IPS DF 19.7 (cell line): ENCODE measurements around the gene MYBBP1A.
"Not testable (repeated sequence)": the region's sequence is repeated elsewhere in the genome, so short reads cannot be mapped to it uniquely, and the experiment has no call there.

Source experiments
- DNase-seq: peaks from one replicate; pipeline ENCODE4 v3.0.0-alpha.2; 2013; ENCODE audit warnings: low read depth, low spot score

Gene MYBBP1A, protein sequence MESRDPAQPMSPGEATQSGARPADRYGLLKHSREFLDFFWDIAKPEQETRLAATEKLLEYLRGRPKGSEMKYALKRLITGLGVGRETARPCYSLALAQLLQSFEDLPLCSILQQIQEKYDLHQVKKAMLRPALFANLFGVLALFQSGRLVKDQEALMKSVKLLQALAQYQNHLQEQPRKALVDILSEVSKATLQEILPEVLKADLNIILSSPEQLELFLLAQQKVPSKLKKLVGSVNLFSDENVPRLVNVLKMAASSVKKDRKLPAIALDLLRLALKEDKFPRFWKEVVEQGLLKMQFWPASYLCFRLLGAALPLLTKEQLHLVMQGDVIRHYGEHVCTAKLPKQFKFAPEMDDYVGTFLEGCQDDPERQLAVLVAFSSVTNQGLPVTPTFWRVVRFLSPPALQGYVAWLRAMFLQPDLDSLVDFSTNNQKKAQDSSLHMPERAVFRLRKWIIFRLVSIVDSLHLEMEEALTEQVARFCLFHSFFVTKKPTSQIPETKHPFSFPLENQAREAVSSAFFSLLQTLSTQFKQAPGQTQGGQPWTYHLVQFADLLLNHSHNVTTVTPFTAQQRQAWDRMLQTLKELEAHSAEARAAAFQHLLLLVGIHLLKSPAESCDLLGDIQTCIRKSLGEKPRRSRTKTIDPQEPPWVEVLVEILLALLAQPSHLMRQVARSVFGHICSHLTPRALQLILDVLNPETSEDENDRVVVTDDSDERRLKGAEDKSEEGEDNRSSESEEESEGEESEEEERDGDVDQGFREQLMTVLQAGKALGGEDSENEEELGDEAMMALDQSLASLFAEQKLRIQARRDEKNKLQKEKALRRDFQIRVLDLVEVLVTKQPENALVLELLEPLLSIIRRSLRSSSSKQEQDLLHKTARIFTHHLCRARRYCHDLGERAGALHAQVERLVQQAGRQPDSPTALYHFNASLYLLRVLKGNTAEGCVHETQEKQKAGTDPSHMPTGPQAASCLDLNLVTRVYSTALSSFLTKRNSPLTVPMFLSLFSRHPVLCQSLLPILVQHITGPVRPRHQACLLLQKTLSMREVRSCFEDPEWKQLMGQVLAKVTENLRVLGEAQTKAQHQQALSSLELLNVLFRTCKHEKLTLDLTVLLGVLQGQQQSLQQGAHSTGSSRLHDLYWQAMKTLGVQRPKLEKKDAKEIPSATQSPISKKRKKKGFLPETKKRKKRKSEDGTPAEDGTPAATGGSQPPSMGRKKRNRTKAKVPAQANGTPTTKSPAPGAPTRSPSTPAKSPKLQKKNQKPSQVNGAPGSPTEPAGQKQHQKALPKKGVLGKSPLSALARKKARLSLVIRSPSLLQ (N-terminal part only)

DNA sequence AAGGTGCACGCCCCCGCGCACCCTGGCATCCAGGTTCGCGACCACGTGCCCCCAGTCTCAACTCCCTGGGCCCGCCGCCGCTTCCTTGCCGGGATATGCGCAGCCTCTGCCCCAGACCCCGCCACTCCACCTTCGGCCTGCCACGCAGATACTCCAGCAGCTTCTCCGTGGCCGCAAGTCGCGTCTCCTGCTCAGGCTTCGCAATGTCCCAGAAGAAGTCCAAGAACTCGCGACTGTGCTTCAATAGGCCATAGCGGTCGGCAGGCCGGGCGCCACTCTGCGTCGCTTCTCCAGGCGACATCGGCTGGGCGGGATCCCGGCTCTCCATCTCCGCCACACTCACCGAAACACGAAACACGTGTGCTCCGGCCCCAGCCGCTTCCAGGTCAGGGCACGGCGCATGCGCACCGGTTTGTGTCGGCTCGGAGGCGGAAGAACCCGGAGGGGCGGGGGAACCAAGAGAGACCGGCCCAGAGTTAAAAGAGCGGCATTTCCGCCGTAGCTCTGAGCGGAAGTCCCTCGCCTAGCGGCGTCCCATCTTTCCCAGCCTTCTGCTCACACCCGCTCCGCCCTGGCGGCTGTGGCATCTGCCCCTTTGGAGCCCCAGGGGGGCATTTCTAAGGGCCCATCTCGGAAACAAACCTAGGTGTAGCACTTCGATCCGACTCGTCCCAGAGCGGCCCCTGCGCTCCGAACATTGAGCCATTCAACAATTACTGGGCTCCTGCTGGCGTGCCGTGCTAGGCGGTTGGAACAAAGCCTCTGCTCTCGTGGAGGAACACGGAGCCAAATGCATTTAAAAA lies at the start of gene MYBBP1A:
MYBBP1A (minus strand) TSS at position 388 of the 803 bp plus-strand sequence; CDS start at position 328, 60 bp downstream.
- DNase-seq: peak; percentile 83

DNA sequence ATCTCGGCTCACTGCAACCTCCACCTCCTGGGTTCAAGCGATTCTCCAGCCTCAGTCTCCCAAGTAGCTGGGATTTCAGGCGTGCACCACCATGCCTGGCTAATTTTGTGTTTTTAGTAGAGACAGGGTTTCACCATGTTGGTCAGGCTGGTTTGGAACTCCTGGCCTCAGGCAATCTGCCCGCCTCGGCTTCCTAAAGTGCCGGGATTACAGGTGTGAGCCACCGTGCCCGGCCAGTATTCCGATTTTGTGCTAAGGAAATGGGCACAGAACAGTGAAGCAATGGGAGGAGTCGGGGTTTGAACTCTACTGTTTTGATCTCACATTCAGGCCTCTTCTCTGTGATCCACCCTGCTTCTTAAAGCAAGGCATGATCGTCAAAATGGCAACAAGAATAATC lies 49.6 kb upstream of the MYBBP1A start:
- DNase-seq: not testable (repeated sequence)

DNA sequence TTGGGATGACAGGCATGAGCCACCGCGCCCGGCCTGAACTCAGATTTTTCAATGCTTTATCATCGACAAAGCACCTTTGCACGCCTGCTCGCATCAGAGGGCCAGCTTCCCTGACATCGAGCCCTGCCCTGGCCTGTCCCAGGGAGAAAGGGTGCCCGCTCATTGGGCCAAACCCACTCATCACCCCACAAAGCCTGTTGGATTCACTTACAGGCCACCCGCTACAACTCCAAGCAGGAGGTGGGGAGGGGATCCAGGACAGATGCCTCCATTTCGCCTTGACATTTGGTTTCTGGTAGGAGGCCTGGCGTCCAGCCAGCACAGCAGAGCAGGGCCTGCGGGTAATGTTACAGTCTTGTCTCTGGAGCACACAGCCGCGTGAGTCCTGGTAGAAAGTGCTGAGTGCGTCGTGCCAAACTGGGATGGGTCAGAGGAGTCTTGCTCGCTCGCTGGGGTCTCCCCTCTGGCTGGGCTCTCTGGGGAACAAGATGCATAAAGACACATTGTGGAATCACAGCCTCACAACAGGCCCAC lies 49.0 kb upstream of the MYBBP1A start:
- DNase-seq: no peak

DNA sequence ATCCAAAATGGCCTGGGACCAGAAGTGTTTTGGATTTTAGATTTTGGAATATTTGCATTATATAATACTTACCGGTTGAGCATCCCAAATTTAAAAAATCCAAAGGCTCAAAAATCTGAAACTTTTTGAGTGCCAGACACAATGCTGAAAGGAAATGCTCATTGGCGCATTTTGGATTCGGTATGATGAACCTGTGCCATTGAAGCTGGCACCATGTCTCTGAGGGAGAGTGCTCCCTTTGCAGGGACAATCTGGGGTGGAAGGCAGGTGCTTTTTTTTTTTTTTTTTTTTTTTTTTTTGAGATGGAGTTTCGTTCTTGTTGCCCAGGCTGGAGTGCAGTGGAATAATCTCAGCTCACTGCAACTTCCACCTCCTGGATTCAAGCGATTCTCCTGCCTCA lies 46.9 kb upstream of the MYBBP1A start:
- no peak for DNase-seq

DNA sequence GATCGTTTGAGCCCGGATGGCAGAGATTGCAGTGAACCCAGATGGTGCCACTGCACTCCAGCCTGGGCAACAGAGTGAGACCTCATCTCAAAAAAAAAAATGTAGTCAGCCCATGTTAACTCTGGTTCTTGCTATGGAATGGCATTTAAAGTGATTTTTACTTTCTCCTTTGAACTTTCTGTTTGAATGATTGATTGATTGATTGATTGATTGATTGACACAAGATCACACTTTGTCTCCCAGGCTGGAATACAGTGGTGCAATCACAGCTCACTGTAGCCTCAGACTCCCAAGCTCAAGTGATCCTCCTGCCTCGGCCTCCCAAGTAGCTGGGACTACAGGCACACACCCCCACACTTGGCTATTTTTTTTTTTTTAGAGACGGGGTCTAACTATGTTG lies 46.1 kb upstream of the MYBBP1A start:
- no peak for DNase-seq

DNA sequence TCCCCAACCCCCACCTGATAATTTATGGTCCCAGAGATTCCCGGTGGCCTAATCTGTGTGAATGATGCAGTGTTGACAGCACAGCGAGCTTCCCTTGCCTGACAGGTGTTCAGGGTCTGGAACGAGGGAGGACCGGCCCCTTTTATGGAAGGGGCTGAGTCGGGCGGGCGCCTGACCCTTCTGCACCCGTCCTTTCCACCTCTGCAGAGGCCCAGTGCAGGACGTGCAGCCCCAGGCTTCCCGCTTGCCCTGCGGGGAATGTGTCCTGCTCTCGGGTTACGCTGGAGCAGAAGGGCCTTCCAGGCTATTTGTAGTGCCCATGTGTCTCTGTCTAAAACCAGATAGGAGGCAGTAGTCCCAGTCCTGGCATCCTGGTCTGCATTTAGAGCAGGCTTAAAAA lies 45.4 kb upstream of the MYBBP1A start:
- DNase-seq: no peak

DNA sequence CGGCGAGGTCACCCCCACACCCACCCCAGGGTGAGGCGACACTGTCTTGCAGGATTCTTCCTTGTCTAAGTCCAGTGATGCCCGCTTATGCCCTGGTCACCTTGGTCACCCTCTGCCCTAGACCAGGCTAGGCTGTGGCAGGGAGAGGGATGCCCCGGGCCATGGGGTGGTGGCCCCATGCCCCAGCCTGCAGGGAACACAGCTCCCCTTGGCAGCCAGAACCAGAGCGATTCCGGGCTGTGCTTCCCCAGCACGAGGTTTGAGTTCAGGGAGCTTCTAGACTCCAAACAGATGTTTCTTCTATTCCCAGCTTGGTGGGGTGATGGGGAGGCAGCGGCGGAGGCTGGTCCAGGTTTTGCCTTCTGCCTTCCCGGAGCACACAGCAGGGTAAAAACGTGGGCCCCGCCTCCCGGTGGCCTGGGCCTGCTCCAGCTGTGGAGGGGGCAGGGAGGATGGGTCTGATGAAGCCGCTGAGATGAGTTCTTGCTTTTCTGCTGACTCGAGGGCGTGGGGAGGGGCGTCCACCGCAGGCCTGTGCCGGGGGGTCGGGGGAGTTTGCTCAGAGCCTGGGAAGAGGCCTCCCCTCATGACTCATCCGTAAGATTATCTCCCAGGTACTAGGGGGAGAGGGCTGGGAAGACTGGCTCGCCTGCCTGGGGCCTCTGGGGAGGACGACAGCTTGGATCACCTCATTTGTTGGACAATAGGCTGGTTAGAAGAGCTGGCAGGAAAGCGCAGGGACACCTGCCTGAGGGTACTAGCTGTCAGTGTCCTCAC lies 44.5 kb upstream of the MYBBP1A start:
- no peak for DNase-seq

DNA sequence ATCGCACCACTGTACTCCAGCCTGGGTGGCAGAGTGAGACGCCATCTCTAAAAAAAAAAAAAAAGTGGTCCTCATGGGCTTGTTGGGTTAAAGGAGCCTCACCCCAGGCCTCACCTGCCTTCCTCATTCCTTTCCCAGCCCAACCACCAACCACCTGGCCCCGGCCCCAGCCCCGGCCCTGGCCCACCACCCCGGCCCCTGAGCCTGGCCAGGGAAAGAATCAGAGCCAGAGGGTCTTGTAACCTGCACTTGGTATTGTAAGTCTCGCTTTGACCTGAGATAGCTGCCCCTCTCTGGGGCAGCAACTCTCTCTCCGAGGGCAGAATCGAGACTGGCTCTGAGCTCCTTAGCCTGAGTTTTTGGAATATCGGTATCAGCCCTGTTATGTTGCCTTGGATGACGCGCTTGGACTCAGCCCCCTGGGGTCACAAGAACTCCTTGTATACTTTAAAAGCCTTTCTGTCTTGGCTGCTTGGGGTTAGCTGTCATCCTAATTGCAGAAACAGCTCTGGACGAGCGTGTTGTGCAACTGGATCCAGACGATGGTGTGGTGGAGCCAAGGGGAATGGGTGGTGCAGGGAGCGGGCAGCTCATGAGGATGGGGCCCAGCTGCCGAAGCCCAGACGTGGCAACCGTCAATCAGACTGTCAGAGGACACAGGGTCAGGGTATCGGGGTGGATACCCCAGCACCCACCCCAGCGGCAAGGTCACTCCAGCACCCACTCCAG lies 43.8 kb upstream of the MYBBP1A start:
- no peak for DNase-seq

DNA sequence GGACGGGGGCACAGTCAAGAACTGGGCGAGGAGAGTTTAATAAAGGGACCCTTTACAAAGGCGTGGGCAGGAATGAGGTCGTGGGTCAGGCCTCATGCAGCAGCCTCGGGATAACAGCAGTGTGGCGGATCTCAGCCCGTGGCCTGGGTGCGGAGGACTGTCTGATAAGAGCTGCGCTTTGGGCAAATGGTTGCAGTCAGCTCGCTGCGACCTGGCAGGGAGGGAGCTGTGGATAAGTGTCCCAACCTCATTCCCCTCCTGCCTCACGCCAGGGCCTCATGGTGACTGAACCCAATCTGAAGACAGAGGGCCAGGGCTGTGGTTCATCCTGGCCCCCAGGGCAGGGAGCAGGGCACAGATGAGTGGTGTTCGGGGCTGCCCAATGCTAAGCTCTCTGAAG lies 42.8 kb upstream of the MYBBP1A start:
- no peak for DNase-seq

DNA sequence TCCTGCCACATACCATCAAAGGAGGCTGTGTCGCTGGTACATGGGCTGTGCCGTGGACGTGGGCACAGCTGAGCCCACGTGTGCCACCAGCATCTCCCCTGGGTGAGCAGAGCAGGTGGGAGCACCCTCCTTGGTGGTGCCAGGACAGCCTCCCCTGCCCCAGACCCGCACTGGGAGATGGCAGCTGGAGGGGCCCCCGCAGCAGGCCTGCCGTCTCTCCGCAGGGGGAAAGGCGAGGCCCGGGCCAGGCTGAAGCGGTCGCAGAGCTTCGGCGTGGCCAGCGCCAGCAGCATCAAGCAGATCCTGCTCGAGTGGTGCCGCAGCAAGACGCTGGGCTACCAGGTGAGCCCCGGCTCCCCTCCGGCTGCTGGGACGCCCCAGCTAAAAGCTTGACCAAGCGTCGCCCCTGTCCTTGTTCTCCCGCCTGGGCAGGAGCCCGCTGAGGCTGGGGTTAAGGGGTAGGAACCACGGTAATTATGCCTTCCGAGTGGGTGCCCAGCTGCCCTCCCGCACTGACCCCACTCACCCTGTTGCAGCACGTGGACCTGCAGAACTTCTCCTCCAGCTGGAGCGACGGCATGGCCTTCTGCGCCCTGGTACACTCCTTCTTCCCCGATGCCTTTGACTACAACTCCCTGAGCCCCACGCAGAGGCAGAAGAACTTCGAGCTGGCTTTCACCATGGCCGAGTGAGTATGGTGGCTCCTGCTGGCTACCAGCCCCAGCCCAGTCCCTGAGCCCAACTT lies 41.6 kb upstream of the MYBBP1A start:
- DNase-seq: no peak

DNA sequence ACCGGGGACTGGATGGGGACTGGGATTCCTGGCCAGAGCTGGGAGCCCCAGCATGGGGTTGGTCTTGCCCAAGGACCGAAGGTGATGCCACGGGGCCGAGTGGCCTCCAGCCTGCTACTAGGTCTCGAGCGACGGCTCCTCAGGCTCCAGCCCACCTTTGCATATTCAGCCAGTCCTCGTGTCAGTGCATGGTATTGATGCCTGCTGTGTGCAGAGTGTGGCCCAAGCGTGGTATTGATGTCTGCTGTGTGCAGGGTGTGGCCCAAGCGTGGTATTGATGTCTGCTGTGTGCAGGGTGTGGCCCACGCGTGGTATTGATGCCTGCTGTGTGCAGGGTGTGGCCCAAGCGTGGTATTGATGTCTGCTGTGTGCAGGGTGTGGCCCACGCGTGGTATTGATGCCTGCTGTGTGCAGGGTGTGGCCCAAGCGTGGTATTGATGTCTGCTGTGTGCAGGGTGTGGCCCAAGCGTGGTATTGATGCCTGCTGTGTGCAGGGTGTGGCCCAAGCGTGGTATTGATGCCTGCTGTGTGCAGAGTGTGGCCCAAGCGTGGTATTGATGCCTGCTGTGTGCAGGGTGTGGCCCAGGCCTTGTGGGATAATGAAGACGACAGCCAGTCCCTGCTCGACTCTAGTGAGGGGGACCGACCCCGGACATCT lies 40.6 kb upstream of the MYBBP1A start:
- not testable (repeated sequence) for DNase-seq

DNA sequence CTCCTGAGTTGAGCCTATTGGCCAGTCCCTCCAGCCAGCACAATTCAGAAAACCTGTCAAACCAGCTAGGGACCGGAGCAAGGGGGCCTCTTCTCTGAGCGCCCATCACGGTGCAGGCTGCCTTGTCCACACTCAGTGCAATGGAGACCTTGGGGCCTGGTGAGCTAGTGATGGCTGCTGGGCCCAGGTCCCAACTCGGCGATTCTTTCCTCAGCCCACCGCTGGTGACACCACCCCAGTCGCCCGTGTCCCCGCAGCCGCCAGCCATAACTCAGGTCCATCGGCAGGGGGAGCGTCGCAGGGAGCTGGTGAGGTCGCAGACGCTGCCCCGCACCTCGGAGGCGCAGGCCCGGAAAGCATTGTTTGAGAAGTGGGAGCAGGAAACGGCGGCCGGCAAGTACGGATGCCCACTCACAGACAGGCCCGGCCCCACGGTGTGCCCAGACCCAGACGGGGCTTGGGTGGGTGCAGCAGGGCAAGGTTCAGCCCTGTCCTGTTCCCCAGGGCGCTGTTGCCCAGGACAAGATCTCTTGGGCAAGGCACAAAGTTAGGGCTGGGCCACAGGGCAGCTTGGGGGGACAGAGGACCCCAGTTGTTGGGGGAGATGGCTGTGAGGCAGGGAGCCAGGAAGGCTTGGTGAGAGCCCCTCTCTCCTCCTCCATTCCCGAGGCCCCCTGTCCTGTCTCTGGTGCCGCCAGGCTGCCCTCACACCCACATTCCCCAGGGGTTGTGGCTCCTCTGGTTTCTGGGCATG lies 39.9 kb upstream of the MYBBP1A start:
- DNase-seq: no peak

DNA sequence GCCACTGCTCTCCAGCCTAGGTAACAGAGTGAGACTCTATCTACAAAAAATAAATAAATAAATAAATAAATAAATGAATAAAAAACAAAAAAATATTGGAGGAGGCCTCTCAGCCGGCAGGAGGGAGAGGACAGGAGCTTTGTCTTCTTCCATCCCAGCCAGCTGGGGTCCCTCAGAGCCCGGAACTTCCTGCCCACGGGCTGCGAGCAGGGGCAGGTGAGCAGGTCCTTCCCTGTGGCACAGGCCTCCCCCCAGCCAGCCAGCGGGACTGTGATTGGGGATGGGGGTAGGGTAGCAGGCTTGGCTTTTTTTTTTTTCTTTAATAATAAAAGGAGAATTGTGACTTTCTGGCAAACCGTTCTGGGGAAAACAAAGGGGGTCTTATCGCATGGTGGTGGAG lies 39.2 kb upstream of the MYBBP1A start:
- DNase-seq: no peak

DNA sequence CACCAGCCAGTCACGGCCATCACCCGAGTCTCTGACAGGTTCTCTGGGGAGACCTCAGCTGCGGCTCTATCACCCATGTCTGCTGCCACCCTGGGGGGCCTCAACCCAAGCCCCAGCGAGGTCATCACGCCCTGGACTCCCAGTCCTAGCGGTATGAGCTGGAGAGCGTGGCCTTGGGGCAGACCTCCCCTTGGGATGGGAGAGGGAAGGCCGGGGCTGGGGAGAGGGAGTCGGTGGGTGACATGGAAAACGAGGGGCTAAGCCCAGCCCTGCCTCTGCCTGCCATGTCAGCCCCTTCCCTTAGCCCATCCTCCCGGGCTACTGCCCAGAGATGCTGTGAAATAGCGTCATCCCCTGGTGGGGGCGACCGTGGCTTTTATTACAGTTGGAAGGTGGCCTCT lies 37.8 kb upstream of the MYBBP1A start:
- DNase-seq: no peak

DNA sequence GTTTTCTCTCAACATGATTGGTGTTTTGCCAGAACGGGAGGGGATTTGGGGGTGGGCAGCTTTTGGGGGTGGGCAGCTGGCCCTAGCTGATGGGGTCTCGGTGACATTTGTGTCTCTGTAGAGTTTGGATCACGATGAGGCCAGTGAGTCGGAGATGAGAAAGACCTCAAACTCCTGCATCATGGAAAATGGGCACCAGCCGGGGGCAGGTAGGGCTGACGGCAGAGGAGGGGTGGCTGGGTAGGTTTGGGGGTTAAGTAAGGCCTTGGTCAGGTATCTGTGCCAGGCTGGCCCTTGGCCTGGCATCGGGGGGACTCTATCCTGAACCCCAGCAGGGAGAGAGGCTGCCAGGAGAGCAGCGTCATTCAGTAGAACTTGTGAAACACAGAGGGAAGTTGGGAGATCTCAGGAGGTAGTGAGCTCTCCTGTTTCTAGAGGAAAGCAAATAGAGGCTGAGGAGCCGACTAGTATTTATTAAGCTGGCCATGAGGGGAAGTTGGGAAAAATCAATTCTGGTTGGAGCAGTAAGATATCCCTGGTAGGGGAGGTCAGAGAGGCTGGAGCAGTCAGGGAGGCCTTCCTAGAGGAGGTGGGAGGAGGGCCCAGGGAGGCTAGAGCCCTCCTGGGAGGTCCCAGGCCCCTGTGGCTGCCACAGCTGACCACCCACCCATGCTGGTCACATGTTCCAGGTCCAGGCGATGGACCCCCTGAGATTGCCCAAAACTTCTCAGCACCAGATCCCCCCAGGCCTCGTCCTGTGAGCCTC lies 37.2 kb upstream of the MYBBP1A start:
- DNase-seq: no peak

DNA sequence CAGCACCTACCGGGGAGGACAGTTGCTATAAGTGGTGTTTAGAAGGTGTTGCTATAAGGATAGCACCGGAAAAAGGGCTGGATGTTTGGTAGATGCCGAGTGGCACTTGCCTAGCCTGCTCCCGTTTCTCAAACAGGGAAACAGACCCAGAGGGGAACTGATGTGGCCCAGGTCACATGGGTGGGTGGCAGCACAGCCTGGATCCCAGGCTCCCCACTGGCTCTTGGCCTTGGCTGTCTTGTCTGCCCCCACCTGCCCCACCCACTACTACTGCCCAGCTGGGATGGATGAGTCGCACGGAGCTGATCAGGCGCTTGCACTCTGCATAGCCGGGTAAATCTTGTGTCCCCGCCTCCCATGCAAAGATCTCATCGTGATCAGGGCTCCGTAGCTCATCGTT lies 36.3 kb upstream of the MYBBP1A start:
- DNase-seq: no peak
